Effector CD8-positive, alpha-beta T cell (primary cell): ENCODE measurements around the gene CRTAP.
"Not testable (repeated sequence)": the region's sequence is repeated elsewhere in the genome, so short reads cannot be mapped to it uniquely, and the experiment has no call there.

Experiments used
- DNase-seq: peaks from one replicate; lab custom pipeline; 2025; lab: John Stamatoyannopoulos, UW
- total RNA-seq, 4 experiments: gene quantifications; one replicate each; lab custom pipeline; 2026; lab: John Stamatoyannopoulos, UW

Gene CRTAP
- total RNA-seq = 21.9 to 58.8 (median 51.9) reads per million in 4 experiments

DNA sequence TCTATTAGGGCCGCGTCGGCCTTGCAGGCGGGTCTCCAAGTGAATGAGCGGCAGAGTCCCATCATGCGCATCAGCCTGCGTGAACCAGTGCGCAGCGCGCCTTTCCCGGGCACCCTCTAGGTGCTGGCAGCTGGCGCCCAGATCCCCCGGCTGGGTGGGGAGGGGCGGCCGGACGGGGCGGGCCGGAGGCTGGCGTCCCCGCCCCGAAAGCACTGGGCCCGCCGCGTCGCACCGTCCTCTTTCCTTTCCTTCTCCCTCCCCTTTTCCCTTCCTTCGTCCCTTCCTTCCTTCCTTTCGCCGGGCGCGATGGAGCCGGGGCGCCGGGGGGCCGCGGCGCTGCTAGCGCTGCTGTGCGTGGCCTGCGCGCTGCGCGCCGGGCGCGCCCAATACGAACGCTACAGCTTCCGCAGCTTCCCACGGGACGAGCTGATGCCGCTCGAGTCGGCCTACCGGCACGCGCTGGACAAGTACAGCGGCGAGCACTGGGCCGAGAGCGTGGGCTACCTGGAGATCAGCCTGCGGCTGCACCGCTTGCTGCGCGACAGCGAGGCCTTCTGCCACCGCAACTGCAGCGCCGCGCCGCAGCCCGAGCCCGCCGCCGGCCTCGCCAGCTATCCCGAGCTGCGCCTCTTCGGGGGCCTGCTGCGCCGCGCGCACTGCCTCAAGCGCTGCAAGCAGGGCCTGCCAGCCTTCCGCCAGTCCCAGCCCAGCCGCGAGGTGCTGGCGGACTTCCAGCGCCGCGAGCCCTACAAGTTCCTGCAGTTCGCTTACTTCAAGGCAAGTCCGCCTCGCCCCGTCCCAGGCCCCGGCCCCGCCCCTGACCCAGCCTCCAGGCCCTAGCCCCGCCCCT, at the start of gene CRTAP:
TSS of gene CRTAP (plus strand) at position 243 of the 850 bp plus-strand sequence. CDS start at position 307, 64 bp downstream.
- DNase-seq = peak; percentile 69

DNA sequence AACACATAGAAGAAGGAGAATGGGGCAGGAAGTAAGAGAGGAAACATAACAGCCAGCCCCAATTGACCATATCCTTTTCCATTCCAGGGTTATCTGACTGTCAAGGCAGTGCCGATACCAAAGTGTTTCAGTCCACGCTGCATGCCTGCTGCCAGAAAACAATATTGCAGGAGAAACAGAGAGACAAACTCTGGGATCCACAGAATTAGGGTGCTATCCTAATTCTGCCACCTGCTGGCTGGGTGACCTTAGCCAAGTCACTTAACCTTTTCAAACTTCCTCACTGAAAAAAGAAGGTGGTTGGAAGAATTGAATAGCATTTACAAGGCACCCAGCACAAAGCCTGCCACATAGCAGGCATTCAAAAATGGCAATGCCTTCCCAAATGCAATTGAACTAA, 48.9 kb upstream of the CRTAP start:
- DNase-seq = no peak

DNA sequence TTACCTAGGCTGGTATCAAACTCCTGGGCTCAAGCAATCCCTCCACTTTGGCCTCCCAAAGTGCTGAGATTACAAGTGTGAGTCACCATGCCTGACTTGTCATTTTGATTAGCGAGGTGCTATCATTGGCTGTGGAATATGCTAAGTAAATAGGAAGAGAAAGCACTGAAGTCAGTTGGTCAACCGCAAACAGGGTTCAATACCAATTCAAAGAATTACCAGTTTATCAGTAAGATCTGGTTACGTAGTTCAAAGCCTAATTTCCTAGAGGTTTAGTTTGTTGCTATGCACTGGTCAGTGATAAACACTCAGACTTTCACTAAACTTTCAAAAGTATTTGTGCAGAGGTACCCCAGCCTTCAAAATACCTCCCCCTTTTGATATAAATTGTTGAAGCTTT, 46.3 kb upstream of the CRTAP start:
- no peak for DNase-seq

DNA sequence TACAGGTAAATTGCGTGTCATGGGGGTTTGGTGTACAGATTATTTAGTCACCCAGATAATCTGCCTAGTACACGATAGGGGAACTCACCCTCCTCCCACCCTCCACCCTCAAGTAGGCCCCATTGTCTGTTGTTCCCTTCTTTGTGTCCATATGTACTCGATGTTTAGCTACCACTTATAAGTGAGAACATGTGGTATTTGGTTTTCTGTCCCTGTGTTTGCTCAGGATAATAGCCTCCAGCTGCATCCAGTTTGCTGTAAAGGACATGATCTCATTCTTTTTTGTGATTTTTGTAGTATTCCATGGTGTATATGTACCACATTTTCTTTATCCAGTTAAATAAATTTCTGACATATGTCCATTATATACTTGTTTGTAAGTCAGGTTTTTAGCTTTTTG, 44.0 kb upstream of the CRTAP start:
- not testable (repeated sequence) for DNase-seq

DNA sequence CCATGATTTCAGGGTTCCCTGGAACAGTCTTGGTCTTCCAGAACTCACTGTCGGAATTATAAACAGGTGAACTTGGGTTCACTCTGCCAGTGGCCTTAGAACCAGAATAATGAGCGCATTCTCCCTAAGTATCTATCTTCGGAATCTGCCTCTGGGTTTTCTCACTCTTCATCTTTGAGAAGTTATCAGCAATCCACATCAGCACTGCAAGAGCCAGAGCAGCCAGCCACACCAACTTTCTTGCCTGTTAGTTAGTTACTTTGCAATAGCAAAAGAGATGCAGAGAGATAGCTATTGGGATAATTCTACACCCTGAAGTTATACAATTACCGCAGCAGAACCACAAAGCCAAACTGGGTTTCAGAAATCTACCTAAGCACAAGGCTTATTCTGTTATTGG, 42.6 kb upstream of the CRTAP start:
- DNase-seq = no peak

DNA sequence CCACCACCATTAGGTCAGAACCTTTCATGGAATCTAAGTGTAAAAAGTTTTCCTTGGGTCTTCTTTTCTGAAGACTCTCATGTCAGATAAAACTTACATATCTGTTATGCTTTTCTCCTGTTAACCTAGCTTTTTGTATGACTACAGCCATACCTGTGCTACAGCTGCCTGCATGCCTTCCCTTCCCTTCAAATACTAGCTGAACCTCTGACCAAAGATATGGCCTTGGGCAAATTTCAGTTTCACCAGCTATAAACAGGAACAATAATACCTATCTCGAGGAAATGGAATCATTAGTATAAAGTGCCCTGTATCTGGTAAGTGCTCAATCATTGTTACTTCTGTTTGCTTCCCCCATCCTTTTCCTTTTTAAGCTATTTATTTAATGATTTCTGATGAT, 41.9 kb upstream of the CRTAP start:
- DNase-seq = no peak

DNA sequence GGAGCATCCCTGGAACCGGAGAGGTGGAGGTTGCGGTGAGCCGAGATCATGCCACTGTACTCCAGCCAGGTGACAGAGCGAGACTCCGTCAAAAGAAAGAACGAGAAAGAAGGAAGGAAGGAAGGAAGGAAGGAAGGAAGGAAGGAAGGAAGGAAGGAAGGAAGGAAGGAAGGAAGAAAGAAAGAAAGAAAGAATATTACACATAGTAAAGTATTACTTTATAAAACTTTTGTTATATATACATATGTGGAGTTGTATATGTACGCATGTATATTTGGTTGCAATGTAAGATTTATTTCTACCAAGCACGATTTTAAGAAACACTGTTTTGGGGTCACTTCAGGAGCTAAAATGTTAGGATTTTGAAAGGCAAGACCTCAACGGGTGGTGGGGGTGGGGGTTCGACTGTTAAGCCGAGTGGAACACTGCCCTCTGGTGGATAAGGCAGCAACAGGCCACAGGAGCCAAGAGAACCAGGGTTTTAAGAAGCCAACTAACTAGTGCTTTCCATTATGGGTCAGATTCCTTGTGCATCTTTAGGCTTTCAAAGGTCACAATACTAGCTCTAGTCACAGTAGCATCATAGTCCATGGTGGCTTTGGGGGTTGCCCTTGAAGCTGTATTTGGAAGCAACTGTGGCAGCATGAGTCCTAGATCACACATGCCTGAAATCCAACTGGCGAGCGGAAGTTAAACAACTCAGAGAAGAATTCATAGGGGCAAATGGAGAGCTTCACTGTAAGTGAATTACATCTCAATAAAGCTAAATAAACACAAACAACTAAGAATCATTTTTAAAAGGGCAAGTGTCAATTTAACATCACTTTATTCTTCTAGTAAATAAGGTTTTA, 39.4 kb upstream of the CRTAP start:
- peak; percentile 40 for DNase-seq

DNA sequence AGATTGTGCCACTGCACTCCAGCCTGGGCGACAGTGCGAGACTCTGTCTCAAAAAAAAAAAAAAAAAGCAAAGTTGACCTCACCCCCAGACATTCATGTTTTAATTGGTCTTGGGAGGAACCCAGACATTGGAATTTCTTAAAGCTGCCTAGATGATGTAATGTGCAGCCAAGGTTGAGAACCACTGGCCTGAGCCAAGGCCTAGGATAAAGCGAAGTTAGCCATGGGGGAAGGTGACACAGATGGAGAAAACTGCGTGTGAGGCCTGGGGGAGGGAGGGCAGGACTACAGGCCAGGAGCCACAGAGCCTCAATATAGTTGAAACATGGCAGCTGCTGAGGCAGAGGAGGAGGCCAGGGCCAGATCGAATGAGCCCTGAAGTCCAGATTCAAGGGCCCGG, 37.8 kb upstream of the CRTAP start:
- no peak for DNase-seq

DNA sequence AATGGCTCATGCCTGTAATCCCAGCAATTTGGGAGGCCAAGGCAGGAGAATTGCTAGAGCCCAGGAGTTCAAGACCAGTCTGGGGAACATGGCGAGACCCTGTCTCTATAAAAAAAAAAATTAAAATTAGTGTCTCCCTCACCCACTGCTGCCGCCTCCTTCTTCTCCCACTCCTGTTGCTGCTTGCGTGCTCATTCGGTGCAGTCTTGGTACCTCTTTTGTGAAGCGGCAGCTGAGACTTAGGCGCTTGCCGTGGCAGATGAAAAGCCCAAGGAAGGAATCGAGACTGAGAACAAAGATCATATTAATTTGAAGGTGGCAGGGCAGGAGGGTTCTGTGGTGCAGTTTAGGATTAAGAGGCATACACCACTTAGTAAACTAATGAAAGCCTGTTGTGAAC, 36.9 kb upstream of the CRTAP start:
- no peak for DNase-seq

DNA sequence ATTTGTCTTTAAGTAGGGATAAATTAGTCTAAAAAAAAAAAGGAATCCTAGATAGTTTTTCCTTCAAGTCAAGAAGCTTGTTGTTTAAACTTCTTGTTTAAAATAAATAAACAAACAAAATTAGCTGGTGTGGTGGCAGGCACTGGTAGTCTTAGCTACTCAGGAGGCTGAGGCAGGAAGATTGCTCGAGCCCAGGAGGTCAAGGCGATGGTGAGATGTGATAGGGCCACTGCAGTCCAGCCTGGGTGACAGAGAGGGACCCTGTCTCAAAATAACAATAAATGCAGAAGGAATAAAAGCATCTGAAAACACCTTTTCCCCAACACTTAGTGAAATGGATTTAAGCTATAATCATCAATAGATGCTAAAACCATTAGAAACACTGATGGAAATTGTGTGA, 35.8 kb upstream of the CRTAP start:
- no peak for DNase-seq

DNA sequence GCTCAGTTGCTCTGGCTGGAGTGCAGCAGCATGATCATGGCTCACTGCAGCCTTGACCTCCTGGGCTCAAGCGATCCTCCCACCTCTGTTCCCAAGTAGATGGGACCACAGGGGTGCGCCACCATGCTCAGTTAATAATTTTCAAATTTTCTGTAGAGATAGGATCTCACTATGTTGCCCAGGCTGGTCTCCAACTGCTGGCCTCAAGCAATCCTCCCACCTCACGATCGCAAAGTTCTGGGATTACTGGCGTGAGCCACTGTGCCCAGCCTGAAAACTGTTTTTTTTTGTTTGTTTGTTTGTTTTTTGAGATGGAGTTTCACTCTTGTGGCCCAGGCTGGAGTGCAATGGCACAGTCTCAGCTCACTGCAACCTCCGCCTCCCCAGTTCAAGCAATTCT, 34.0 kb upstream of the CRTAP start:
- DNase-seq = not testable (repeated sequence)

DNA sequence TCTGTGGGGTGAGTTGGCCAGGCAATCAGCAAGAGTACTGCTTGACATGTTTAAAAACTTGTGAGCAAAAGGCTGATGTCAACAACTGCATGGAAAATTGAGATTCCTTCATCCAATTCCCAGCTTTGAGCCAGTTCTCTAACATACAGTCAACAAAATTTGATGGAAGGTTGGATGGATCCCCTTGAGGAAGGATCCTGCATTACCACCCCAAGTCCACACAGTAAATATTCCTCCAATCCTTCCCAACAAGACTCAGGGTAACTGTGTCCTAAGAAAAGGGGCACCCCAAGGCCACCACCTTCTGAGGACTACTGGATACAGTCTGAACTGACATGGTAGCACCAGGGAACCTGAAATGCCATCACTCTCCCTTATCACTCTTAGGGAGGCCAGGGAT, 32.0 kb upstream of the CRTAP start:
- no peak for DNase-seq

DNA sequence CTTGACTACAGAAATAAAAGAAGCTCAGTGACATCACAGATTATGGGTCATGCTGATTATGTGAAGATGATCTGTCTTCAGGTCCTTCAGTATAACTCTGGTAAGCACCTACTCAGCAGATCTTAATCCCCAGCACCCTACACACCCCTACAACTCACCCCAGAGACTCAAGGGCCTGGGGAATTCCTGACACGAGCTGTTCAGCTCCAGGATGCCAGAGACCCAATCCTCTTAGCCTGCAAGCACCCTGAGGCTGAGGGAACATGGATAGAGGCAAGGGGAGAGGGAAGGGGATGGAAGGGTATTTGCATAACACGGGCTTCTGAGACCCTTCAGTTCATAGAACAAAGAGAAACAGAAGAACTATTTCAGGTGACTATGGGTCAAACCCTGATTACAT, 29.9 kb upstream of the CRTAP start:
- DNase-seq = no peak

DNA sequence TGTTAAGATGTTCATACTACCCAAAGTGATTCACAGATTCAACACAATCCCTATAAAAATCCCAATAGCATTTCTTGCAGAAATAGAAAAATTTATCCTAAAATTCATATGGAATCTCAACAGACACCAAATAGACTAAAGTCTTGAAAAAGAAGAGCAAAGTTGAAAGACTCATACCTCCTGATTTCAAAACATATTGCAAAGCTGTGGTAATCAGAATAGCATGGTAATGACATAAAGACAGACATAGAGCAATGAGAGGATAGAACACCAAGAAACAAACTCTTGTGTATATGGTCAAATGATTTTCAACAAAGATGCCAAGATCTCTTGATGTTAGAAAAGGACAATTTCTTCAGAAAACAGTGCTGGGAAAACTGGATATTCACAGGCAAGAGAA, 25.1 kb upstream of the CRTAP start:
- DNase-seq = no peak

DNA sequence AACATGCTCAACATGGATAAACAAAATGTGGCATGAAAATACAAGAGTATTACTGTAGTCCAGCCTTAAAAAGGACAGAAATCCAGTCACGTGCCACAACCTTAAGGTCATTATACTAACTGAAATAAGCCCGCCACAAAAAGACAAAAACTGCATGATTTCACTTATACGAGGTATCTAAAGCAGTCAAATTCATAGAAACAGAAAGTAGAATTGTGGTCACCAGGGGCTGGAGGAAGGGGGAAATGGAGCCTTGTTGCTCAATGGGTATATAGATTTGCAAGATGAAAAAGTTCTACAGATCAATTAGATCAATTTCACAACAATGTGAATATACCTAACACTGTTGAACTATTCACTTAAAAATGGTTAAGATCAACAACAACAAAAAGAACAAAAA, 24.3 kb upstream of the CRTAP start:
- no peak for DNase-seq

DNA sequence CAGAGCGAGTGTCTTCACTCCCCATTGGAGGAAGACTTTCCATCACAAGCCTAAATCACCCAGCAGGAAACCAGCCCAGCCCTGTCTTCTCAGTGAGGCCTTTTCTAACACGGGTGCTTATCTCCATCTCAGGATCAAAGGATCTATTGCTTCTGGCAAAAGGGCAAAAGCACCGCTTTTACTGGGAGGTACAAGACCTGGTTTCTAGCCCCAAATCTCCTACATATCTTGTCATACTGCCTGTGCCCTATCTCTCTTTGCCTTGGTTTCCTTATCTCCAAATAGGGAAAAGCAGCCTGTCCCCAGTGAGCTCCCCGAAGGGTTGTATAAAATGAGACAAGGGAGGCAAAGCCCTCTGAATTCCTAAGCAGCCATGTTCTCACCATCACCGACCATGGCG, 22.1 kb upstream of the CRTAP start:
- no peak for DNase-seq

DNA sequence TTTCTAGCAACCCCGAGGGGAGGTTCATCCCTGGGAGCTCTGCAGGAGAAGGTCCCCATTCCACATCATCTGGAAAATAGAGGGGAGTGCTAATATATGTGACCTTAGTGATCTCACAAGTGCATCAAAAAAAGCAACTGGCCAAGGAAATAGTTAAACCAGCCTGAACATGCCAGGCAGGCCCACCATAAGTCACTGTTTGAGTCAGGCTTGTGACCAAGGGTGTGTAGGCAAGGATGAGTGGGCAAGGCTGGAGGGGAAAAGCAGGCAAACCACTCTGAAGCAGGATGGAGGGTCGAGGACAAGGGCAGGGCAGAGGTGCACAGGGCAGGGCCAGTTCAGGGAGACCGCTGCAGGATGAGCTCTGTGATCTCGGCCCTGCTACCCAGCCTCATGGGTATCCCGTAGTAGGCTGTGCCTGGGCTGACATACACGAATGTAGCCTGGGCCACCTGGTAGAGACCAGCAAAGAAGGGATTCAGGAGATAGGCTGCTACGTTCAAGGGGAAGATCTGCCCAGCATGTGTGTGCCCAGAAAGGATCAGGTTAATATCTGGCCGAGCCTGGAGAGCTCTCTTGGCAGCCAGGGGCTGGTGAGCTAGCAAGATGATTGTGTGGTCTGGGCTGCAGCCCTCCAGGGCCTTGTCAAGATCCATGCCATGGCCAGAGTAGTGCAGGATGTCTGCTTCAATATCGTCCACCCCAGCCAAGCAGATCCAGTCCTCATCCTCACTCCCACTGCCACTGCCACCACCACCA, 21.1 kb upstream of the CRTAP start:
- no peak for DNase-seq

DNA sequence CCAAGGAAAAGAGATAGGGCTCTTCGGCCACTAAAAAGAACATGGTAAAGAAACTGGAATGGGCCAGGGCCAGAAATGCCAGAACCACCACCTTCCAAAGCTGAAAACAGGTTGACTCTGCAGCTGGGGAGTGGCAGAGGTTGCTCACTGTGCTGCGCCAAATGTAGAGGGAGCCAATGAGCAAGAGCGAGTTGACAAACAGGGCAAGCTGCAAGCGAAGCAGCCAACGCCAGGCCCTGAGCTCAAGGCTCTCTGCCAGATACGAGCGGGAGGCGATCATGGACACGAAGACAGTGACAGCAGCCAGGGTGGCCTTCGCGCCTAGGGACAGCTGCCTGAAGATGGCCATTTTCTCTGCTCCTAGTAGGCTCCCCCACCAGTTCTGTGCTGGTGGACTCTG, 20.0 kb upstream of the CRTAP start:
- no peak for DNase-seq

DNA sequence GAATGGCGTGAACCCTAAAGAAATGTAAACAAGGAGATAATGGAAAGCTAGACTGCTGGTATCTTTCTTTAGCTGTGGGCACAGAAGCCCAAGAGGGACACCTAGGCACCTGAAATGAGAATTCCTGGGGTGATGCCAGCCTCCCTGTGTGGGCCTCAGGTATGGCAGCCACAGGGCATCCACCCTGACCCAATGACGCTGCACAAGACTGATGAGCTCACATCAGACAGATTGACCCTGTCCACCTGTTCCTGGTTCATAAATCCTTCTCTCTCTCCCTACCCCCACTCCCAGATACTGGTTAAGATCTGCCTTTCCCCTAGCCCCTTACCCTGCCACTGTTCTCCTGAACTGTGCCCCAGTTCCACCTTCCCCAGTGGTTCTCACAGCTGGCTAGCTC, 18.4 kb upstream of the CRTAP start:
- DNase-seq = no peak

DNA sequence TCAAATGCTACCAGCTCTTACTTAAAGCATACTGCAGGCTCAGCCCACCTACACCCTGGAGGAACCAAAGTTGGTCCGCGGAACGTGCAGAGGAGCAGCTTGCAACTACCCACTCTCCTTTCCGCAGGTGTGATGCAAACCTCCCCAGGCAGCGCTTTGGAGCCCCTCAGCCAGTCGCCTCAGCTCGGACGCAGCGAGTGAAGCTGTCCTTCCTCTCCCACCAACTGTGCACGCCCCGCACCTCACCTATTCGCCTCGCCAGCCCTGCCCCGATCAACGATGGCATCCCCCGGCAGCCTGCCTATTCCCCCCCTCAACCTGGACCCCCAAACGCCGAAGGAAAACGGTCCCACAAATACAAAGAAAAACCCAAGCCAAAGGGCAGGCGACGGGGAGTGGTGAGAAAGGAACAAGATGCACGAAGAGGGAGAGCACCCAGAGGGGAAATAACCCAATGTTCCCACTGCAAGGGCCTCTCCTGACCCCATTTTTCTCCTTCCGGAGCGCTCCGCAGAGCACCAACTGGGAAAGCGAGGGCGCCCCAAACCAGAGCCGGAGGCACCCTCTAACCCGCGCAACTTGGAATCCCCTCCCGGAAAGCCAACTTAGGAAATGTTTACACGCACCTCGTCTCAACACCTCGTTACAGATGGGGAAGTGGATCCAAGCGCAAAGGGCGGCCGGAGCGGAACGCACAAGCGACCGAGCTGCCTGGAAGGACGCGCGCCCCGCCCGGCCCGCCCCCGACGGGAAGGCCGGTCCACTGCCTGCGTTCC, 17.5 kb upstream of the CRTAP start:
- DNase-seq = no peak

DNA sequence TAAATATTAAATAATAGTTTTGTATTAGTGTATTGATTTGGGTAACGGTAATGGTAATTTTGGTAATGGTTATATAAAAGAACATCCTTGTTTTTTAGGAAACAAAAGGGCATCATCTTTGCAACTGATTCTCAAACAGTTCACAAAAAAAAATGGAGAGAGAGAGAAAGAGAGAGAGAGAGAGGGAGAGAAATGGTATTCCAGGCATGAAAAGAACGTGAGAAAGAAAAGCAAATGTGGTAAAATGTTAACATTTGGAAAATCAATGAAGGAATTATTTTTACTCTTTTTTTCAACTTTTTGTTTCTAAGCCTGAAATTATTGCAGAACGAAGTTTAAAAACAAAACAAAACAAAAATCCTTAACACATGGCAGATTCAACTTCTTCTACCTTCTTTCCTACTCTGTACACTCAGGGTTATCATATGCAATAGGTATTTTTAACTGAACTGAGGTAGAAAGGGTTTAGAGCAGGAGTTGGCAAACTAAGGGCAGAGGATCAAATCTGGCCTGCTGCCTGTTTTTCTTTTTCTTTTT, 14.6 kb upstream of the CRTAP start:
- no peak for DNase-seq
